ENCODE data around the gene SLC39A3. TPM values are rescaled to one million over a fixed set of nuclear protein-coding genes. Genes with fewer than 3 reads are reported as not detected.

Gene SLC39A3
- total RNA-seq, 1 donor from 2014 or later = 24.0 TPM

- DNase-seq (ENCODE audit: low read depth) = peak; percentile 23
- Histone ChIP-seq H3K4me3 (ENCODE audit: low read depth, low read length) (peak within 1 kb of the TSS; percentile 14), H3K27me3 (ENCODE audit: control insufficient read depth, insufficient read depth, low read length) (peaks cover 8% of the 10 kb centered on the region), H3K36me3 (ENCODE audit: control insufficient read depth, insufficient read depth, low read length) (no peaks in the 10 kb centered on the region)
- no peak for TF ChIP-seq CTCF (IDR thresholded peaks at IDR 0.05; ENCODE audit: insufficient read depth, low read length, severe bottlenecking)
- FAIRE-seq = no peak
These were observed 37.4 kb downstream of the SLC39A3 start, which contains the start of gene GNG7 for GRCh38 chr19:2702170-2703076. TSS of gene GNG7 (minus strand) at chr19:2702694. CDS start at chr19:2520688, 182,006 bp downstream.

GRCh38 chr19:2701361-2702169 is 38.3 kb downstream of the SLC39A3 start:
- no peak for FAIRE-seq
- no peaks in the 10 kb centered on the region for H3K36me3 ChIP-seq (ENCODE audit: control insufficient read depth, insufficient read depth, low read length)
- TF ChIP-seq CTCF (IDR thresholded peaks at IDR 0.05; ENCODE audit: insufficient read depth, low read length, severe bottlenecking) = no peak
- H3K27me3 ChIP-seq (ENCODE audit: control insufficient read depth, insufficient read depth, low read length) = peaks cover 8% of the 10 kb centered on the region
- no peak overlapping the region for H3K4me3 ChIP-seq (ENCODE audit: low read depth, low read length)
- DNase-seq (ENCODE audit: low read depth) = no peak

GRCh38 chr19:2700660-2701360 is 39.0 kb downstream of the SLC39A3 start:
- no peaks in the 10 kb centered on the region for H3K36me3 ChIP-seq (ENCODE audit: control insufficient read depth, insufficient read depth, low read length)
- no peak for FAIRE-seq
- no peak overlapping the region for H3K4me3 ChIP-seq (ENCODE audit: low read depth, low read length)
- TF ChIP-seq CTCF (IDR thresholded peaks at IDR 0.05; ENCODE audit: insufficient read depth, low read length, severe bottlenecking) = no peak
- H3K27me3 ChIP-seq (ENCODE audit: control insufficient read depth, insufficient read depth, low read length) = peaks cover 8% of the 10 kb centered on the region
- no peak for DNase-seq (ENCODE audit: low read depth)

- Histone ChIP-seq H3K27me3 (ENCODE audit: control insufficient read depth, insufficient read depth, low read length) (peaks cover 8% of the 10 kb centered on the region), H3K36me3 (ENCODE audit: control insufficient read depth, insufficient read depth, low read length) (no peaks in the 10 kb centered on the region), H3K4me3 (ENCODE audit: low read depth, low read length) (no peak overlapping the region)
- DNase-seq (ENCODE audit: low read depth) = no peak
- no peak for TF ChIP-seq CTCF (IDR thresholded peaks at IDR 0.05; ENCODE audit: insufficient read depth, low read length, severe bottlenecking)
- no peak for FAIRE-seq
These were observed 40.2 kb downstream of the SLC39A3 start for GRCh38 chr19:2699413-2700140.

GRCh38 chr19:2694196-2694595 is 45.6 kb downstream of the SLC39A3 start:
- no peak for DNase-seq (ENCODE audit: low read depth)
- H3K4me3 ChIP-seq (ENCODE audit: low read depth, low read length) = no peak overlapping the region
- no peak for FAIRE-seq
- no peaks in the 10 kb centered on the region for H3K36me3 ChIP-seq (ENCODE audit: control insufficient read depth, insufficient read depth, low read length)
- TF ChIP-seq CTCF (IDR thresholded peaks at IDR 0.05; ENCODE audit: insufficient read depth, low read length, severe bottlenecking) = no peak
- no peaks in the 10 kb centered on the region for H3K27me3 ChIP-seq (ENCODE audit: control insufficient read depth, insufficient read depth, low read length)
